MM.1S (cell line): ENCODE measurements around the gene ACOX3.

Experiments
- DNase-seq: peaks from one replicate; pipeline ENCODE4 v3.0.0-alpha.2; 2015
- H2AFZ ChIP-seq: fragments of 300-600 bp; sonication (generic); 2 replicates; pipeline ENCODE4 v1.6.0; 2016; ENCODE audit warnings: antibody characterized with exemption, low read length
- H3F3A ChIP-seq: fragments of 300-600 bp; sonication (generic); 2 replicates; pipeline ENCODE4 v1.6.1; 2016; ENCODE audit warnings: mild to moderate bottlenecking, antibody characterized with exemption, low read length, moderate library complexity, mixed read lengths; ENCODE audit not compliant: insufficient read depth
- H3K27ac ChIP-seq: fragments of 300-600 bp; sonication (generic); 2 replicates; pipeline ENCODE4 v1.5.1; 2016; ENCODE audit warnings: mild to moderate bottlenecking, low read length
- H3K27me3 ChIP-seq: fragments of 300-600 bp; sonication (generic); replicated peaks from 2 replicates; pipeline ENCODE4 v1.6.0; 2016; ENCODE audit warnings: low read length; ENCODE audit not compliant: insufficient read depth
- H3K36me3 ChIP-seq: fragments of 300-600 bp; sonication (generic); replicated peaks from 2 replicates; pipeline ENCODE4 v1.6.1; 2016; ENCODE audit warnings: mild to moderate bottlenecking, low read length, mixed read lengths; ENCODE audit not compliant: insufficient read depth
- H3K4me1 ChIP-seq: fragments of 300-600 bp; sonication (generic); 2 replicates; pipeline ENCODE4 v1.6.1; 2016; ENCODE audit warnings: low read length, mixed read lengths
- H3K4me2 ChIP-seq: fragments of 300-600 bp; sonication (generic); 2 replicates; pipeline ENCODE4 v1.6.0; 2016; ENCODE audit warnings: low read depth, low read length
- H3K4me3 ChIP-seq: fragments of 300-600 bp; sonication (generic); 2 replicates; pipeline ENCODE4 v1.5.1; 2016; ENCODE audit warnings: low read length, mixed read lengths
- H3K79me2 ChIP-seq: fragments of 300-600 bp; sonication (generic); 2 replicates; pipeline ENCODE4 v1.6.1; 2016; ENCODE audit warnings: mixed run types, low read length, mixed read lengths
- H3K9ac ChIP-seq: fragments of 300-600 bp; sonication (generic); 2 replicates; pipeline ENCODE4 v1.6.1; 2016; ENCODE audit warnings: low read length, mixed read lengths
- H3K9me2 ChIP-seq: fragments of 300-600 bp; sonication (generic); replicated peaks from 2 replicates; pipeline ENCODE4 v1.6.1; 2016; ENCODE audit warnings: mild to moderate bottlenecking, low read length, mixed read lengths; ENCODE audit not compliant: insufficient read depth
- H3K9me3 ChIP-seq: fragments of 300-600 bp; sonication (generic); replicated peaks from 2 replicates; pipeline ENCODE4 v1.6.1; 2016; ENCODE audit warnings: mild to moderate bottlenecking, low read length, mixed read lengths; ENCODE audit not compliant: insufficient read depth
- H4K20me1 ChIP-seq: fragments of 300-600 bp; sonication (generic); 2 replicates; pipeline ENCODE4 v1.6.1; 2016; ENCODE audit warnings: mild to moderate bottlenecking, low read length, moderate library complexity, mixed read lengths; ENCODE audit not compliant: insufficient read depth
- EZH2 ChIP-seq: fragments of 300-600 bp; sonication (generic); optimal IDR thresholded peaks from 2 replicates; pipeline ENCODE3; 2017; ENCODE audit warnings: low read depth, mild to moderate bottlenecking, antibody characterized with exemption, low read length, mixed read lengths
- EZH2phosphoT487 ChIP-seq: fragments of 300-600 bp; sonication (generic); IDR thresholded peaks from 2 replicates; pipeline ENCODE4 v1.6.1; 2018; ENCODE audit warnings: antibody characterized with exemption, low read length
- TF ChIP-seq, protein P1 (sequence below): fragments of 300-600 bp; sonication (generic); IDR thresholded peaks from 2 replicates; pipeline ENCODE4 v1.5.1; 2016; ENCODE audit warnings: antibody characterized with exemption, low read length, mixed read lengths

ACOX3 gene

DNA sequence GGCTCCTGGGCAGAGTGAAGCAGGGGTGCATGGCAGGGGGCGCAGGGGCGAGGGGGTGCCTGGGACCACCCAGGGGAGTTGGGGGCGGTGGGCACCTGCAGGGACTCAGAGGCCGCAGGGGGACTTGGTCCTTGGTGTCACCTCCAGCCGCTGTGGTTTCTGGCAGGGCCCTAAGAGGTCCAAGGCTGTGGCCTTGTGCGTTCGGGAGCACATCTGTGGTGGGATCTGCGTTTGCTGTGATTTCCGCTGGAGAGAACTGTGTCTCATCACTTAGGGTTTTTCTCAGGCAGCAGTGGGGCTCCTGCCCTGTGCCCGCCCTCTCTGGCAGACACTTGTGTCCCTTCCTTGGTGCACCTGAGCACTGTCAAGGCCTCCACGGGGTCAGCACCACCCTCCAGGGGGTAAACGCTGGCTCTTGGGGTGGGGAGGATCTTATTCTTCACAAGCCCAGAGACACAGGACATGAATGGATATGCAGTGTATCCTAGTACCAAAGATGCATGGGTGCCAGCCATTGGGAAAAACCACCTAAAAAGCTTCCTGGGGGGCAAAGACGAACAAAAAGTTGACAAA, 66.5 kb downstream of the ACOX3 start:
- Histone ChIP-seq H3K27me3 (no peaks in the 10 kb centered on the region), H3K9ac (no peak overlapping the region), H3K36me3 (no peaks in the 10 kb centered on the region), H3K9me3 (no peaks in the 10 kb centered on the region), H4K20me1 (no peaks in the 10 kb centered on the region), H3K27ac (no peak overlapping the region), H3K79me2 (no peaks in the 10 kb centered on the region), H3K4me1 (no peaks in the 10 kb centered on the region), H2AFZ (no peak overlapping the region), H3K4me2 (no peak overlapping the region), H3K4me3 (no peak overlapping the region), H3F3A (no peaks in the 10 kb centered on the region), H3K9me2 (no peaks in the 10 kb centered on the region)
- TF ChIP-seq, protein P1, sequence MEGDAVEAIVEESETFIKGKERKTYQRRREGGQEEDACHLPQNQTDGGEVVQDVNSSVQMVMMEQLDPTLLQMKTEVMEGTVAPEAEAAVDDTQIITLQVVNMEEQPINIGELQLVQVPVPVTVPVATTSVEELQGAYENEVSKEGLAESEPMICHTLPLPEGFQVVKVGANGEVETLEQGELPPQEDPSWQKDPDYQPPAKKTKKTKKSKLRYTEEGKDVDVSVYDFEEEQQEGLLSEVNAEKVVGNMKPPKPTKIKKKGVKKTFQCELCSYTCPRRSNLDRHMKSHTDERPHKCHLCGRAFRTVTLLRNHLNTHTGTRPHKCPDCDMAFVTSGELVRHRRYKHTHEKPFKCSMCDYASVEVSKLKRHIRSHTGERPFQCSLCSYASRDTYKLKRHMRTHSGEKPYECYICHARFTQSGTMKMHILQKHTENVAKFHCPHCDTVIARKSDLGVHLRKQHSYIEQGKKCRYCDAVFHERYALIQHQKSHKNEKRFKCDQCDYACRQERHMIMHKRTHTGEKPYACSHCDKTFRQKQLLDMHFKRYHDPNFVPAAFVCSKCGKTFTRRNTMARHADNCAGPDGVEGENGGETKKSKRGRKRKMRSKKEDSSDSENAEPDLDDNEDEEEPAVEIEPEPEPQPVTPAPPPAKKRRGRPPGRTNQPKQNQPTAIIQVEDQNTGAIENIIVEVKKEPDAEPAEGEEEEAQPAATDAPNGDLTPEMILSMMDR = no peak
- TF ChIP-seq EZH2phosphoT487 (no peak), EZH2 (no peak)
- DNase-seq = no peak

DNA sequence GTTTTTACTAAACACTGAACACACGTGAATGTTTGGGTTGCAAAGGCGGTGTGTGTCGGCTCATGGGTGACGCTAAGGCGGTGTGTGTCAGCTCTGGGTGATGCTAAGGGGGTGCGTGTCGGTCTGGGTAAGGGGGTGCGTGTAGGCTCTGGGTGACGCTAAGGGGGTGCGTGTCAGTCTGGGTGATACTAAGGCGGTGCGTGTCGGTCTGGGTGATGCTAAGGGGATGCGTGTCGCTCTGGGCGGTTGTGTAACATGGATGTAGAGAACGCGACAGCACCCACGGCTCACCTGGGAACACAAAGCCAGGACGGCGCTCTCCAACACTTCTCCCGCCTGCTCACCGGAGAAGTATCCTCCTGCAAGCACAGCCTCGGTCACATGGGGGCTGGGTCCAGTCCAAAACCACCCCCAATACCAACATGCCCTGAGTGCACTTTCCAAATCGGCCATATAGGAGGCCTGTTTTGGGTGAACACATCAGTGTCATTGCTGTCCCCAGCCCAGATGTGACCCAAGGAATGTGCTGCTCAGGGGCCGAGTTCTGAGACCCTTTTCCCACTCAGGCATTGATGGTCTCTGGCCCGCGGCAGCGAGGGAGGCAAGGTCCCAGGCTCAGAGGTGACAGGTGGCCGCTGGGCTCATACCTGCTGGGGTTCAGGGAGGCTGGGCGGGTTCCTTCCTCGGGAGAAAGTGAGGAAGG, 67.1 kb downstream of the ACOX3 start:
- H3K9me3 ChIP-seq = no peaks in the 10 kb centered on the region
- no peak overlapping the region for H2AFZ ChIP-seq
- no peaks in the 10 kb centered on the region for H3K9me2 ChIP-seq
- no peak overlapping the region for H3K27ac ChIP-seq
- DNase-seq = no peak
- no peak overlapping the region for H3K9ac ChIP-seq
- H3K4me1 ChIP-seq = no peaks in the 10 kb centered on the region
- no peaks in the 10 kb centered on the region for H3K79me2 ChIP-seq
- no peaks in the 10 kb centered on the region for H3K27me3 ChIP-seq
- no peak overlapping the region for H3K4me2 ChIP-seq
- no peak overlapping the region for H3K4me3 ChIP-seq
- H3K36me3 ChIP-seq = no peaks in the 10 kb centered on the region
- H4K20me1 ChIP-seq = no peaks in the 10 kb centered on the region
- TF ChIP-seq, protein P1 = no peak
- no peak for TF ChIP-seq EZH2phosphoT487
- no peaks in the 10 kb centered on the region for H3F3A ChIP-seq

DNA sequence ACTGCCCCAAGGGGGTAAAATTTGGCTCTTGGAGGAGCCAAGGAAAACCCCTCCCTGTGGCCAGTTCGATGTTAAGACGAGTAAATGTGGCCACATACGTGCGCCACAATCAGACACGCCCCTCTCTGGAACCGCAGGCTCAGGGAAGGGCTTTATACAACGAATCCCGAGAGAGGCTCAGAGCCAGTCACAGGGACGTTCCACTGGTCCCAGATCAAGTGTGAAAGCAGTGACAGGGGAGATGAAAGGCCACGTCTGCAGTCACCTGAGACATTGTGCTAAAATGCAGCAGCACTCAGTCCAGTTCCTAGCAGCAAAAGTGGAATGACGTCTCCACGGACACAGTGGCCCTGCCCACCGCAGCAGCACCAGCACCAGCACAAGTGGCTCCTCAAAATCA, 68.0 kb downstream of the ACOX3 start:
- Histone ChIP-seq H3K4me2 (no peak overlapping the region), H3K36me3 (no peaks in the 10 kb centered on the region), H3K4me1 (no peaks in the 10 kb centered on the region), H3K9me2 (no peaks in the 10 kb centered on the region), H4K20me1 (no peaks in the 10 kb centered on the region), H3K9me3 (no peaks in the 10 kb centered on the region), H3K27me3 (no peaks in the 10 kb centered on the region), H3K9ac (no peak overlapping the region), H3K79me2 (no peaks in the 10 kb centered on the region), H2AFZ (no peak overlapping the region), H3F3A (no peaks in the 10 kb centered on the region), H3K27ac (no peak overlapping the region), H3K4me3 (no peak overlapping the region)
- TF ChIP-seq, protein P1 = no peak
- TF ChIP-seq EZH2phosphoT487 = no peak
- no peak for TF ChIP-seq EZH2
- no peak for DNase-seq
